Upper lobe of left lung (tissue), 4 donors: Measurements from ENCODE around the gene SLC29A1.
A peak's percentile ranks its signal among the peaks of the same experiment; 100 is the strongest.

Experiments used
- POLR2A ChIP-seq, 4 donors: fragments of 450-650 bp; IDR thresholded peaks; one replicate each; pipeline ENCODE4 v1.5.1; 2016 to 2017; ENCODE audit warnings: antibody characterized with exemption in 4 of 4, mild to moderate bottlenecking in 2 of 4
- POLR2AphosphoS5 ChIP-seq, 2 donors: sonication (generic); formaldehyde crosslinking; IDR thresholded peaks; one replicate each; pipeline ENCODE4 v1.5.1; 2017; ENCODE audit warnings: antibody characterized with exemption in 2 of 2

GRCh38 chr6:44263354-44264100 lies 40.1 kb downstream of the SLC29A1 start:
- TF ChIP-seq POLR2AphosphoS5 (IDR thresholded peaks at IDR 0.05) (peak in 1 of 2 donors; percentile 19), POLR2A (IDR thresholded peaks at IDR 0.05) (peak in 1 of 4 donors; percentile 12)
